GM18498 (cell line): ENCODE data around the gene IRF2BP2.

Experiments used
- ATAC-seq: cut with Tn5 transposase; IDR thresholded peaks from one replicate; pipeline ENCODE4 v1.9.1; 2021; ENCODE audit warnings: mild to moderate bottlenecking, moderate library complexity; ENCODE audit not compliant: unreplicated experiment

Gene IRF2BP2

GRCh38 chr1:234614081-234614489 is 4.1 kb upstream of the IRF2BP2 start:
- ATAC-seq: no peak

DNA sequence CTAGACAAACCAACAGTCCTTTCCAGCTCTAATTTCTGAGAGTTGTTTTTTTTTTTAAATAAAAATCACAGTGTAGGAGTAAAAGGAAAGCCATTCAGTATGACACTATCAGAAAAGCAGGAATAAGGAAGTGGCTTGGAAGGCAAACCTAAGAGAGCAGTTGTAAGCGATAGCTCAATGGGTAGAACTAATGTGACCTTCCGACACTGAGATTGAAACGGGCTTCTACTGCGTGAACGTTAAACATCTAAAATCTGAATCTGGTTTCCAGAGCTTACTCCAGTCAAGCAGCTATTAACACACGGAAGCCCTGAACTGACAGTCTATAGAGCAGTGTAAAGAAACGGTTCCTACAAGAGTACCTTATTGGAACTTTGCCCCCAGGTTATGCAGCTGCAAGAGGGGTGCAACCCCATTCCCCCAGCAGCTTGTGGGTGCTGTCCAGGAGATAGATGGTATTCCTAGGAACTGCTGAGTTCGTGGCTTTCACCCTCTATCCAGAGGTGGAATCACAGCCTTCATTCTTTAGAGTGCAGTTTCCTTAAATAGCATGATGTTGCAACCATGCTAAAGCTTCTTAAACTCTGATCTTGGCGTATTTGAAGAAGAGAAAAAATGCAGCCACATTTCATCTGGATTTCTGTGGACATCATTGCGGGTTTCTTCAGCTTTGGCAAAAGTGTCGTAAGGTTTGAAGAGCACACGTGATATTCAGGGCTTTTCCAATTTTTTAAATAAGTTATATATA is 3.3 kb upstream of the IRF2BP2 start:
- no peak for ATAC-seq

- peak; percentile 22 for ATAC-seq
Measured at GRCh38 chr1:234612352-234613127, 2.6 kb upstream of the IRF2BP2 start.

GRCh38 chr1:234611847-234612351 is 1.9 kb upstream of the IRF2BP2 start:
- no peak for ATAC-seq

- ATAC-seq: peak; percentile 25
Measured at GRCh38 chr1:234611225-234611846, 1.4 kb upstream of the IRF2BP2 start.

DNA sequence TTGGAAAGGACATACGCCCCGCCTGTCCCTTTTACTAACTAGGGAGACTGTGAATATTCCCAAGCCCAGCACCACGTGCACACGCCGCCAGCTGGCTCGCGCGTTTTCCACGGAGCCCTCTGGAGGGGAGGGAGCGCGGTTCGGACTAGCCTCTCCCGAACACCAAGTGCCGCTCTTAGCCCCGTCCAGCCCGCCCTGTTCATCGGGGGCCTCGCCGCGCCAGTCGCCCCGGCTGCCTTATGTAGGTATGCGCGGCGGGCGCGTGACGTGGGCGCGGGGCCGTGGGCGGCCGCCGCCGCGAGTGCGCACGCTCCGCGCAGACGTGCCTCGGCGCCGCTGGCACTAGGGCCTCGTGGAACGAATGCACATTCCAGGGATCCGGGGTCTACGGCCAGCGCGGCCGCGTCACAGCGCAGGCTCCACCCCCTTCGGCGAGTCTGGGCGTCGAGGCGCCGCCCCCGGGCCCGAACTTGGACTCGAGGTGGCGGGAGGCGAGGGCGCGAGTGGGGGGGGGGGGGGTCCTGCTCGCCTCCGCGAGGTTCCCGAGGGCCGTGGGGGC is 767 bp upstream of the IRF2BP2 start:
- peak; percentile 52 for ATAC-seq

DNA sequence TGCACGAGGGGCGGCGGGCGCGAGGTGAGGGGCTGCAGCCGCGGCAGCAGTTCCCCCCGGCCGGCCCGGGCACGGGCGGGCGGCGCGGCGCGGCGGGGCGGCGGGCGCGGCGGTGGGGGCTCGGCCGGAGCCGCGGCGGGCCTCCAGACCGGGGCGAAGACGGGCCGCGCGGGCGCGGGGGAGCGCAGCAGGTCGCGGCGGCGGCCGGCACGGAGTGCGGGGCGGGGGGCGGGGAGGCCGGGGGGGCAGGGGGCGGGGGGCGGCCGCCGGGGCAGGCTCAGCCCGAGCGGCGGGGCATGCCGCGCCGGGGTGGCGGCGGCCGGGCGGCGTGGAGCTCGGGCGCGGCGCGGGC is 311 bp downstream of the IRF2BP2 start:
- ATAC-seq: peak; percentile 1

GRCh38 chr1:234608911-234609690 is 877 bp downstream of the IRF2BP2 start:
- ATAC-seq: no peak

GRCh38 chr1:234608025-234608910 is 1.7 kb downstream of the IRF2BP2 start:
- peak; percentile 21 for ATAC-seq

DNA sequence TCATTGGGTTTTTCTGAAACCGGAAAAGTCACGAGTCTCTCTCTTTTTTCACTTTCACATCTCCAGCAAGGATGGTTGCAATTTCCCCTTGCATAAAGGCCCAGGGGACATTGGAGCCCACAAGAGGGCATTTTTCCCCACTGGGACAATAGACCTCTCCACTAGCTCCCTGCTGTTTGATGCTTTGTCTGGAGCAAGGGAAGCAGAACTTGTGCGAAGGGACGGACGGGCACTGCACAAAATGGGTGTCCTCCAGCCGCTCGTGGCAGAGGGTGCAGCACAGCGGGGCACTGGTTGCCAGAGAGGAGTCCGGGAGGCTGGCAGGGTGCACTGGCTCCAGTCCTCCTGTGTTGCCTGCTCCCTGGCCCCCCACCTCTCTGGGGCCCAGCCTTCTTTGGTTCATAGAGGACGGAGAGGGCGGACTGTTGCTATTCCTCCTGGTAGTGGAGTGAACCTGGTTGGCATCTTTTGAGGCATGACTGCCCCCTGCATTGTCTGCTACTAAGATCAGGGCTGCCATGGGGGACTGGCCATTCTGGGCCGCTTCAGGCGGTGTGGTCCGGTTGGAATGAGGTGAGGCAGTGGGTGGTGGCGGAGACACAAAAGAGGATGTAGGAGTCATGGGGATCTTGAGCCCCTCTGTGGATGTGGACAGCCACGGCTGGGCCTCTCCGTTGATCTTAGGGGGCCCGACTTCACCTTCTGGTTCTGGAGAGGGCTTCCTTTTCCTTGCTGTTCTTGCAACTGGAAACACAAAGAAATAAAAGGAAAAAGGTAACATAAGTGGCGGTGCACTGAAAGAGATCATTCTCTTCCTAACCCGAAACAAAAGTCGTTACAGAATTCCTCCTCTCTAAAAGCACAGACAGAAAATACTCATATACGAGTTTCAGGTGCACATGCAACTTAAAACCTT is 2.6 kb downstream of the IRF2BP2 start:
- no peak for ATAC-seq

DNA sequence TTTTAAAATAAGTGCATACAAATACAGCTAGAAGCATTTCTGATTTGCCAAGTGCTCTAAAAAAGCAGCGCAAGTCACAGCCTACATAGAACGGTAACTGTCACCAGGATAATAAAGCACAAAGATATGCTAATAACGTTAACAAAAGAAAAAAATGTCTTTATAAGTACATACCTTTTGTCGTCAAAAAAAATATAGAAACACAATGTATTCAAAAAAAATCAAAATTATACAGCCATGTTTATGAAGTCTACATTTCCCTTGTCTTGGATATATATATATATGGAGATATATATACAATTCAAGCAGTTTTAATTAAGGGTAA is 3.2 kb downstream of the IRF2BP2 start:
- ATAC-seq: no peak

DNA sequence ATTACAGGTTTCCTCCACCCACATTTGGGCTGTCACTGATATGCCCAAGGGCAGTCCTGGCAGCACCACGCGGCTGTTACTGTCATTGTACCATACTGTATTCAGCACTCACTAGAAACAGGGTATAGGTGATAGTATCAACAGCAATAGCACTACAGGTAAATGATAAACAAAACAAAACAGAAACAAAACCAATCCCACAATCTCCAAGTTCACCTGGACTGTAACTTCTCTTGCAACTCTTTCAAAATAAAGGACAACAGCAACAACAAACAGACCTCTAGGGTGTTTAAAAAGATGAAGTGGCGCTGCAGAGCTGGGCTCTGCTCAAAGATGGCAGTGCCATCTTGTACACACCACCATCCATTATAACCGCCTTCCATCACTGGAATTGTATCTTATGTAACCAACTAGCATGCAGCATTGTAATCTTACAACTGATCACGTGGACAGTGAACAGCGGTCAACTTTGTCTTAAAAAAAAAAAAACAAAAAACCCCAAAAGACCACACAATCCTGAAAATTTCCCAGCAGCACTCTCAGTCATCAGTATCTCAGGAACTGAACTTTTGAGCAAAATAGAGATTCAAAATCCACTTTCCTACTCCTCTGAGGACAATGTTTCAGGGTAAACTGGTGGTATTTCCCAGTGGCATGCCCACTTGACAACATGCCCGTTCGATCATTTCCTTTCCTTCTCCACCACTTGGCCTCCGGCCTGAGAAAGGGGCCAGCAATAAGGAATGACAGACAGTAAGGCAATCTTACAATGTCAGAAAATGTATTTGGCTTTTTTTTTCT is 3.8 kb downstream of the IRF2BP2 start:
- no peak for ATAC-seq

- ATAC-seq: no peak
Measured at GRCh38 chr1:234605399-234605982, 4.5 kb downstream of the IRF2BP2 start.

- ATAC-seq: no peak
Measured at GRCh38 chr1:234604495-234605398, 5.2 kb downstream of the IRF2BP2 start.

DNA sequence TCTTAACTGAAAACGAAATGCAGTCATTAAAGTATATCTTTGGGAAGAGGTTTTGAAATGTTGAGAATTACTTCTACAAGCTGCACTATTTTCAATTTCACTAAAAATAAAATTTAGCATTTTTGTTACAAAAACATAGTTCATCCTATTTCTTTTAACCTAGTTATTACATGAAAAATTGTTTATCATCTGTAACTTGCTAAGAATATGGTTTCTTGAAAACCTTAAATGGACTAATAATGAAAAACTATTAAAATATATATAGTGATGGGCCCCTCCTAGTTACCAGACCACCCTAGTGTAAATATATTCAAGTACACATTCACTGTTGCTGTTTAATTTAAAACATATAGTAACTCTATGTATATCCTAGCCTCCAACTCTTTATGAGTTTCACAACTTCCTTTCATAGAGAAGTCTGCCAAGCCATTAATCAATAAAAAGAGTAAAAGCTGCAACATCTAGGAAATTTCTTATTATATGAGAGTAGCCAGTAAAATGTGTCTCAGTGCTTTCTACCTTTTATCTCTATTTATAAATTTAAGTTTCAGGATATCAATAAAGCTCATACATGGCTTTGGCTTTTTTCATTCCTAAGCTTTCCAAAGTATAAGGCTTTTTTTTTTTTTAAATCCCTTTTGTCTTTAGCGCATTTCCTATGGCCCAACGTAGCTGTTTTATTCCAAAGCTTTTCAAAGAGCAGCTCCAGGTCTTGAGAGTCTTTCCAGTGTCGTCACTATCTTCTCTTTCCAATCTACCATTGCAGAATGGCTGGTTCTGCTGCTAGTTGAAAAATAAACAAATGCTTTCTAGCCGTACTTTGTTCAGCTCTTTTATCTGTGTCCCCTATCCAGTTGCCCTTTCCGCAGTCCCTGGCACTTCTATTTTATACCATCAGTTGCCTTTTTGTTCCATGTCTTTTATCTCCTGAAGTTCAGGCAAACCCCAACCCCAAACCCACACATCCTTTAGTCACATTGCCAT is 6.5 kb downstream of the IRF2BP2 start:
- ATAC-seq: no peak
